HEK293 (cell line): ENCODE results near the gene AMER3.

Experiments
- CTCF ChIP-seq: fragments of 450-650 bp; formaldehyde crosslinking; IDR thresholded peaks from 2 replicates; pipeline ENCODE4 v1.5.1; 2016; ENCODE audit warnings: missing biosample characterization, missing genetic modification characterization
- ZBTB1 ChIP-seq: fragments of 450-650 bp; formaldehyde crosslinking; IDR thresholded peaks from 2 replicates; pipeline ENCODE4 v1.5.1; 2016; ENCODE audit warnings: missing biosample characterization, missing genetic modification characterization
- ZNF146 ChIP-seq: fragments of 450-650 bp; formaldehyde crosslinking; IDR thresholded peaks from 2 replicates; pipeline ENCODE4 v1.5.1; 2016; ENCODE audit warnings: missing biosample characterization, missing genetic modification characterization
- ZNF510 ChIP-seq: fragments of 450-650 bp; formaldehyde crosslinking; IDR thresholded peaks from 2 replicates; pipeline ENCODE4 v1.5.1; 2018; ENCODE audit warnings: mild to moderate bottlenecking, missing genetic modification characterization, missing biosample characterization; ENCODE audit not compliant: insufficient replicate concordance
- ZNF747 ChIP-seq: fragments of 450-650 bp; formaldehyde crosslinking; IDR thresholded peaks from 2 replicates; pipeline ENCODE4 v1.5.1; 2016; ENCODE audit warnings: missing biosample characterization, missing genetic modification characterization

GRCh38 chr2:130749641-130750040 is 5.7 kb upstream of the AMER3 start:
- no peak for TF ChIP-seq ZBTB1
- TF ChIP-seq CTCF (tag by site-specific recombination), result no peak
- TF ChIP-seq ZNF747 (tag by site-specific recombination), result no peak
- no peak for TF ChIP-seq ZNF146 (tag by site-specific recombination)
- no peak for TF ChIP-seq ZNF510 (tag by site-specific recombination)
